Left hindlimb (tissue), 1 donor: Measurements from ENCODE around the gene SGK1.
"Not testable (repeated sequence)": the region's sequence is repeated elsewhere in the genome, so short reads cannot be mapped to it uniquely, and the experiment has no call there.

ENCODE experiments used
- DNase-seq: peaks from one replicate; pipeline ENCODE4 v3.0.0-alpha.2; 2018

Gene SGK1

GRCh38 chr6:134326192-134326591, 8.3 kb upstream of the SGK1 start:
- DNase-seq: not testable (repeated sequence)

DNA sequence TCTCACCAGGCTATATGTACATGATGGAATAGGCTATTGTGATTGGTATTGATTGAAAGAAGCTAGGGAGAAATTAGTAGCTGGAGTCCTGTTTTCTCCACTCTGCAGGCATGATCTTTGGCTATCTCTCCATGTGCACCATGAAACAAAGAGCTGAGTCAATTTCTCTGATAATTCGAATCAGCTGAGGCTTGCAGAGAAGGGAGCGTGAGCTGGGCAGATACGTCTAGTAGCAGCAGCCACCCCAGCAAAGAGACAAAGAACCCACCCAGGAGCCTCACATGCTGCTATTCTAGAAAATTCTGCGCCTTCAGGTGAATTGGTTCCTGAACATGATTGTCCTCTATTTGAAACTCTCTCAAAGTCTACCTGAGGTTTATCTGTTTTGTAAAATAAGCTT, 6.9 kb upstream of the SGK1 start:
- no peak for DNase-seq

- DNase-seq: no peak
Observed at GRCh38 chr6:134324141-134324540, 6.2 kb upstream of the SGK1 start.

GRCh38 chr6:134323698-134324097, 5.8 kb upstream of the SGK1 start:
- no peak for DNase-seq

DNA sequence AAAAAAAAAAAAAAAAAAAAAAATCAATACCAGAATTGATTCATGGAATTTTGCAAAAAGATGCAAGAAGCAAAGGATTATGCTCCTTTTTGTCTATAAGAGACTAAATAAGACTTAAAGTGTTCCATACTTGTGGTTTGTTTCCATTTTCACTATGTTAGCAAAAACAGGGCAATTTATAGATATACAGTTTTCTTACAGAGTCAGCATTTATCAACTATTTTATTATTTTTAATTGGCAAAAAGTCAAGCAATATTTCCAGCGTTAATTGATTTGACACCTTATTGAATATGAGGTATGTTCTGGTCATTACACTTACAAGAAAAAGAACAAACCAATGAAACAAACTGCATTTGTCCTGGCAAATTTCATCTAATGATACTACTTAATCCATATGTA, 5.4 kb upstream of the SGK1 start:
- no peak for DNase-seq

DNA sequence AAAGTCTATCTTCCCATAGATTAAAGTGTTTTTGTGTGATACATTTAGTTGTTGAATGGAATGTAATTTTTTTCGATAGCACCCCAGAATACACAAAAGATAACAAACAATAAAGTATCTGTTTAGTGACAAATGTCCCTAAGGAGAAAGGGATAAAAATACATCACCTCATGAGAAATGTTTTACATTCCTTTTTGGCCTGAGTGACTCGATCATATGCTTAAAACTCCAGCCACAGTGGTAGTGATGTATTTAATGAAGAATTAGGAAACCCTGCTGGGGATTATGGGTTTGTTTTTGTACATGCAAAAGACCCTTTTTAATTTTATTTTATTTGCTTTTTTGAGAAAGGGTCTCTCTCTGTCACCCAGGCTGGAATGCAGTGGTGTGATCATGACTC, 4.3 kb upstream of the SGK1 start:
- DNase-seq: no peak

GRCh38 chr6:134321246-134321645, 3.3 kb upstream of the SGK1 start:
- no peak for DNase-seq

- not testable (repeated sequence) for DNase-seq
Observed at GRCh38 chr6:134319686-134320085, 1.8 kb upstream of the SGK1 start.

DNA sequence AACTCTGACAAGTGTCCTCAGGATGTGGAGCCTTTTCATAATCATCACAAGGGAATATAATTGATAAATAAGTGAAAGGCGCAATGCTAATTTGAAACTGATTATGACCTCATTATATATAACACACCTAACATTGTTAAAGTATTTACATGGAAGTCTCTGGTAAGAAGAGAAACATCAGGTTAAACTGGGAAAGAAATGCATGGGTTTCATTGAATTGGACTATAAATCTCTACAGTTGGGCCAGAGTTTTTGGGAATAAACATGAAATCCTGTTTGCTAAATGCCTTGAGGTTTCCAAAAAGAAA, 1.0 kb upstream of the SGK1 start:
- DNase-seq: no peak

DNA sequence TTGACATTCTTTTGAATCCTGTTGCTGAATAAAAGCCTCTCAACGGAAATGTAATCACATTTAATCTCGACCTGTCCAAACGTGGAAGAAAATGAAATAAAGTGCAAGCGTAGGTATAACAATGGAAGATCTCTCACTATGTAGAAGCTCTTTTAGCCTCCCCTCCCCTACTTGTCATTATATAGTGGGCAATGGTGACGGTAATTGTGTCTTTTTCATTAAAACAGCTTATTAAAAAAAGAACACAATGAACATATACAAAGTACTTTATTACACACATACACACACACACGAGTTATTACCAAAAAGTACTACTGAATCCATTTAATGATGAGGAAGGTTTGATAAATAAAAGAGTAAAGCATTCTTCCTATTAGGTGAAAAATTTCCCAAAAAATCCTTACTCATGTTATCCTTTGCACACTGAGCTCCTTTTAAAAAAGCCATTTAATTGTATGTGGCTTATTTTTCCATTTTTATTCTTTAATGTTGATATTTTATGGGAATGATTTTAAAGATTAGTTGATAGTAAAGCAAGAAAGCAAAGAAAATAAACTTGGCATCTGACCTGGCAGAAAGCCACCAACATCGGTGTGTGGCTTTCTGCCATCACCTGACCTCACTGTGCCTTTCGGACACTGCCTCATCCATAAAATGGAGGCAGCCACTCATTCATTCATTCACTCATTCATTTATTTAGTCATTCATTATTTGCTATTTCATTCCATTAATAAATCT, 493 bp upstream of the SGK1 start:
- no peak for DNase-seq

GRCh38 chr6:134316733-134317431, 1.0 kb downstream of the SGK1 start:
- DNase-seq: no peak

- no peak for DNase-seq
Observed at GRCh38 chr6:134315974-134316441, 1.9 kb downstream of the SGK1 start.

DNA sequence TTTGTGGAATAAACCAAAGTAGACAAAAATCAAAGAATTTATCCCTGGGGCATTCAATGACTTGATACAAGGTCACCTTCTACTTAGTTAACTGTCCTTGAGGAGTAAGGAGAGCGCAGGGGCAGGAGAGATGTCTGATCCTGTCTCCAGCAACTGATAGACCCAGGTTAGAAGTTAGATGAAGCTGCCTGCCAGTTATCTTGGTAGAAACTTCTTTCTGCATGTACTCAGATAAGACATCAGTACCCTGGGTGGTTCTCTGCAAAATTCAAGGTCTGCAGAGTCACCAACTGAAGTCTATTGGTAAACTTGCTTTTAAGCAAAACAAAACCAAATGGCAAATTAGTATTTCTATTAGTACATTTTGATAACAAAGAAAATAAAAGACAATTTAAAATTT, 2.7 kb downstream of the SGK1 start:
- no peak for DNase-seq

DNA sequence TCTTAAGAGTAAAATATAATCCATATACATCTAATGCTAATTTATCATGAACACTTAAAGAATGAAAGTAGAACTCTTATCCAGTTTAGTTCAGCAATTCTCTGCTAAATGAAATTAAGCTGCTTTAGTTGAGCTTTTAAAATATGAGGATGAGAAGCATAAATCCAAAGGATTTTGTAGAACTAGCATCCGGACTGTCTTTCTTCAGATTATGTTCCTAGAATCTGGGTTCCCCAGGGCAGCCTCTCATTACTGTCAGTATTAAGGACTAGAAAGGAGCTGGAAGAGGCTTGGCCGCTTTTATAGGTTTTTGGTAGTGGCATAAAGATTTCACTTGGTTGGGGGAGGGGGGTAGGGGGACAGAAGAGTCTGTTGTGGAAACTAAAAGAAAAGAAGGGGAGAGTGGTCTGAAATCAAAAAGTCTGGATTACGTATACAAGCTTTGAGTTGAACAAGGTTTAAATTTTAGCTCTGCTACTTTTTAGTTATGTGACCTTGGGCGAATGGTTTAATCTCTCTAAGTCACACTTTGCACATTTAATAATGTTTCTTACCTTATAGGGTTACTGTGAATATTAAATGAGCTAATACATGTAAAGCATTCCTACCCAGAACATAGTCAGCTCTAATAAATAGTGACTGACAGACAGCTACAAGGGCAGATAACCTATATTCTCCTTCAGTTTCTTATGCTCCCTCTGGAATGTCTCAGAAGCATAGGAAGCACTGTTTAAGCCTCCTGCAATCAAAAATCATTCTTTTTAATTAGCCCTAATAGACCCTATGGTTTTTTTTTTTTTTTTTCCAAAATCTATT, 3.7 kb downstream of the SGK1 start:
- DNase-seq: no peak

DNA sequence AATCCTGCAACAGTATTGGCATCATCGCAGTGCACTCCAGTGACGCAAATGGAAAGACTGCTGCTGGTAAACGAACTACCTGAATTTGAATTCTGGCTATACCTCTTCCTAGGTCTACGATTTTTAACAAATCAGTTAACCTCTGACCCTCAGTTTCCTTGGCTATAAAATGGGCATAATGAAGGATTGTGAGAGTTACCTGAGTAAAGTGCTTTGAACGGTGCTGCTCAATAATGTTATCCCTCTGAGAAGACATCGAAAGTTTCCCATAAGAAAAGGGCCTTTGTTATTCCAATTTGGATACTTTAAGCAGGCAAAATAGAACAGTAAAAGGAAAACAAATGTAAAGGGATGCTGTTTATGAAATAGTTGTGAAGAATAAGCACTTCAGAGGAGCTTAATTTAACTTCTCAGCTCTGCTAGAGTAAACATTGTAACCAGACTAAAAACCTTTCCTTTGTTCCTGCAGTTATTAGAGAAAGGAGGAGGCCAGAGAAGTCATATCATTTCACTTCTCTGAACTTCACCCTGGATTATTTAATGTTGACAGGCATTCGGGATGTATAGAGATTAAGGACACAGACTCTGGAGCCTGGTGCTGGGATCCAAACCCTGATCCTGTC, 5.8 kb downstream of the SGK1 start:
- DNase-seq: no peak

GRCh38 chr6:134310817-134311216, 7.1 kb downstream of the SGK1 start:
- DNase-seq: no peak

GRCh38 chr6:134309983-134310605, 7.8 kb downstream of the SGK1 start:
- no peak for DNase-seq

DNA sequence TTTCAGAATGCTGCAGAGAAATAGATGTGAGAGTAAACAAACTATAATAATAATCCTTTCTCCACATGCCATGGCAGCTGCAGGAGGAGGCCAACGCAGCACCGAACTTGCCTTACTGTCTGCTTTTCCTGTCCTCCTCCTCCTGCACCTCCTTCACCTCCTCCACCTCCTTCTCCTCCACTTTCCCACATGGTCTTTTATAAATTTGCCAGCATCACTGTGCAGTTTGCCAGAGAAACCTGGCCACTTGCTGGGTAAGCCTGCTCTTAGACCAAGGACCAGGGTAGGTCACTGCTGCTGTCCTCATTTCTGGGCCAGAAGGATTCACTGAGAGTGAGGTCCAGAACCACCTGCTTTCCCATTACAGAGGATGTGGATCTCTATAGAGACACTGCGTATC, 8.7 kb downstream of the SGK1 start:
- DNase-seq: no peak

GRCh38 chr6:134308800-134309199, 9.1 kb downstream of the SGK1 start:
- DNase-seq: no peak

- DNase-seq: no peak
Observed at GRCh38 chr6:134307870-134308269, 10.0 kb downstream of the SGK1 start.

- no peak for DNase-seq
Observed at GRCh38 chr6:134307075-134307474, 10.8 kb downstream of the SGK1 start.

DNA sequence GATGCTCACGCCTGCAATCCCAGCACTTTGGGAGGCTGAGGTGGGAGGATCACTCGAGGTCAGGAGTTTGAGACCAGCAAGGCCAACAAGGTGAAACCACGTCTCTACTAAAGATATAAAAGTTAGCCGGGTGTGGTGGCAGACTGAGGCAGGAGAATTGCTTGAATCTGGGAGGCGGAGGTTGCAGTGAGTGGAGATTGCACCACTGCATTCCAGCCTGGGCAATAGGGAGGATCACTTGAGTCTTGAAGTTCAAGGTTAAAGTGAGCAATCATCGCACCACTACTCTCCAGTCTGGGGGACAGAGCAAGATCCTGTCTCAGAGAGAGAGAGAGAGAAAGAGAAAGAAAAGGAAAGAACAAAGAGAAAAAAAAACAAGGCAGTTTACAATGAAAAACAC, 13.5 kb downstream of the SGK1 start:
- not testable (repeated sequence) for DNase-seq

DNA sequence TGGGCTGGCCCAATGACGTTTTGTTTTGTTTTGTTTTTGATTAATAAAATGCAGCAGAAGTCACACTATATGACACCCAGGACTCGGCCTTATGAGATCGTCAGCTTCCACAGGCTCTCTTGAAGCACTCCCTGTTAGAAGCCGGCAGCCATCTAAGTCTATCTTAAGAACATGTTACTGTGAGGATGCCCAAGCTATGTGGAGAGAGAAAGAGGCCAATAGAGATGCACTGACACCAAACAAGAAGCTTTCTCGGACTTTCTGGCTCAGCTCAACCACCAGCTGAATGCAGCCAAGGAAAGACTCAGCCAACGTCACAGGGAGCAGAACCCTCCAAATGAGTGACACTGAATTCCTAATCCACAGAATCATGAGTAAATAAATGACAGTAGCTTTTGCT, 14.0 kb downstream of the SGK1 start:
- DNase-seq: no peak
